K562 (cell line): ENCODE measurements around the gene USP14. TPM values are rescaled to one million over a fixed set of nuclear protein-coding genes. Genes with fewer than 3 reads are reported as not detected.

ENCODE experiments used
- ASH1L ChIP-seq: fragments of 450-650 bp; IDR thresholded peaks from 2 replicates; pipeline ENCODE4 v1.6.1; 2018; ENCODE audit warnings: borderline replicate concordance, mild to moderate bottlenecking, low read depth; ENCODE audit not compliant: partially characterized antibody
- ATF2 ChIP-seq: sonication (generic); formaldehyde crosslinking; IDR thresholded peaks from 2 replicates; pipeline ENCODE4 v1.8.1; 2022; ENCODE audit warnings: missing genetic modification reagents
- CBX8 ChIP-seq: fragments of 200-600 bp; sonication (generic); IDR thresholded peaks from 2 replicates; pipeline ENCODE4 v1.6.1; 2012; ENCODE audit warnings: borderline replicate concordance, mixed run types, low read depth, mild to moderate bottlenecking, moderate library complexity, mixed read lengths, low read length, control low read depth, inconsistent platforms; ENCODE audit not compliant: poor library complexity, severe bottlenecking; ENCODE audit errors: extremely low read depth
- CHD1 ChIP-seq: fragments of 200-600 bp; sonication (generic); IDR thresholded peaks from one replicate; pipeline ENCODE4 v1.6.1; 2012; ENCODE audit warnings: mild to moderate bottlenecking, moderate library complexity, low read length, inconsistent platforms
- DMBX1 ChIP-seq: fragments of 250-450 bp; sonication (Bioruptor Pico); IDR thresholded peaks from 2 replicates; pipeline ENCODE4 v1.8.0; 2022; ENCODE audit warnings: inconsistent platforms, mild to moderate bottlenecking, moderate library complexity, borderline replicate concordance
- ELF4 ChIP-seq: fragments of 450-650 bp; formaldehyde crosslinking; IDR thresholded peaks from 2 replicates; pipeline ENCODE4 v1.4.0; 2022; ENCODE audit warnings: missing genetic modification characterization
- FOXJ3 ChIP-seq: sonication (generic); formaldehyde crosslinking; IDR thresholded peaks from 2 replicates; pipeline ENCODE4 v1.4.0; 2020; ENCODE audit warnings: mild to moderate bottlenecking, missing genetic modification reagents
- HBP1 ChIP-seq: fragments of 450-650 bp; formaldehyde crosslinking; IDR thresholded peaks from 2 replicates; pipeline ENCODE4 v1.4.0; 2022; ENCODE audit warnings: missing genetic modification characterization
- JUND ChIP-seq, 2 experiments: IDR thresholded peaks; 2 replicates in 1 of 2; 3 replicates in 1 of 2; pipeline ENCODE4 v1.6.1; 2011; ENCODE audit warnings: borderline replicate concordance in 2 of 2, low read depth in 2 of 2, low read length in 2 of 2, improper control_type of control experiment in 1 of 2, missing biosample characterization in 1 of 2, missing genetic modification characterization in 1 of 2, missing genetic modification reagents in 1 of 2
- NELFE ChIP-seq: IDR thresholded peaks from 2 replicates; pipeline ENCODE4 v1.6.1; 2011; ENCODE audit warnings: mild to moderate bottlenecking; ENCODE audit not compliant: insufficient read depth, insufficient read length
- SIX5 ChIP-seq, 2 experiments: IDR thresholded peaks; 2 replicates each; pipeline ENCODE4 v1.6.1; 2011; ENCODE audit warnings: low read length in 2 of 2, borderline replicate concordance in 1 of 2, low read depth in 1 of 2, mild to moderate bottlenecking in 1 of 2, moderate library complexity in 1 of 2; ENCODE audit not compliant: insufficient read depth in 1 of 2
- TEAD1 ChIP-seq, 2 experiments: fragments of 450-650 bp in 1 of 2; sonication (generic) in 1 of 2; formaldehyde crosslinking; IDR thresholded peaks; 2 replicates each; pipeline versions ENCODE4 v1.4.0 to v1.8.0; 2020 to 2022; ENCODE audit warnings: mild to moderate bottlenecking in 2 of 2, missing genetic modification reagents in 1 of 2
- ZNF124 ChIP-seq: sonication (generic); formaldehyde crosslinking; IDR thresholded peaks from 2 replicates; pipeline ENCODE4 v1.8.1; 2022; ENCODE audit warnings: missing genetic modification reagents
- ZNF217 ChIP-seq: sonication (generic); formaldehyde crosslinking; IDR thresholded peaks from 2 replicates; pipeline ENCODE4 v1.8.0; 2022; ENCODE audit warnings: mild to moderate bottlenecking, missing genetic modification reagents
- ZNF668 ChIP-seq: fragments of 250-450 bp; sonication (Bioruptor Pico); IDR thresholded peaks from 2 replicates; pipeline ENCODE4 v1.8.0; 2022; ENCODE audit warnings: mild to moderate bottlenecking, inconsistent platforms
- ZNF75A ChIP-seq: fragments of 450-650 bp; formaldehyde crosslinking; IDR thresholded peaks from 2 replicates; pipeline ENCODE4 v1.4.0; 2020; ENCODE audit warnings: mild to moderate bottlenecking
- ZNF780A ChIP-seq: fragments of 250-450 bp; sonication (Bioruptor Pico); IDR thresholded peaks from 2 replicates; pipeline ENCODE4 v1.5.0; 2021; ENCODE audit warnings: mild to moderate bottlenecking
- ZZZ3 ChIP-seq: fragments of 450-650 bp; IDR thresholded peaks from 2 replicates; pipeline ENCODE4 v1.6.1; 2016; ENCODE audit warnings: antibody characterized with exemption, mild to moderate bottlenecking, moderate library complexity
- polyA plus RNA-seq, 8 experiments: library from polyadenylated mRNA; depleted of rRNA in 4 of 8; stranded (reverse) in 5 of 8; unstranded in 3 of 8; fragments of >200 nt; fragmentation: Nextera tagmentation in 2 of 8; fragmentation: Illumina TruSeq in 1 of 8; extraction: Ambion mirVana in 2 of 8; extraction: Trizol in 1 of 8; gene quantifications; 2 replicates each; pipeline versions ENCODE4 v1.2.1 to v1.2.3, GENCODE V29; 2011 to 2014; ENCODE audit warnings: inconsistent platforms in 1 of 8, missing spikeins in 1 of 8
- total RNA-seq, 7 experiments: library from RNA; depleted of rRNA in 6 of 7; stranded (reverse); fragments of >200 nt in 6 of 7; fragmentation: Illumina TruSeq in 2 of 7; extraction: Trizol in 2 of 7; gene quantifications; 2 replicates each; pipeline versions ENCODE4 v1.2.1 to v1.2.3, GENCODE V29; 2011 to 2021; ENCODE audit warnings: low replicate concordance in 1 of 7

The USP14 gene
- total and polyA plus RNA-seq, 9 of the 15 experiments (the other 6 are each of a cell fraction or from before 2014, with no cell fraction given) = 18.7 to 129 (median 40.3) TPM

- TF ChIP-seq ASH1L (peak; percentile 55), TEAD1 (CRISPR knock-in tag; IDR thresholded peaks at IDR 0.05) (peak; percentile 36 to 79; a peak in 1 of 4 replicates), ZNF124 (CRISPR knock-in tag) (peak; percentile 91; the same call in 1 of the 2 replicates), DMBX1 (CRISPR knock-in tag) (peak; percentile 85), CHD1 (no peak), ZNF75A (CRISPR knock-in tag) (no peak), HBP1 (CRISPR knock-in tag) (peak; percentile 49; the same call in 1 of the 2 replicates), JUND (IDR thresholded peaks at IDR 0.05; ENCODE audit: borderline replicate concordance, low read depth, low read length) (peak; percentile 64; the same call in 1 of the 2 replicates), JUND (tag; IDR thresholded peaks at IDR 0.05; ENCODE audit: borderline replicate concordance, low read depth, low read length) (peak; percentile 36; the same call in 1 of the 3 replicates), SIX5 (IDR thresholded peaks at IDR 0.05; ENCODE audit: borderline replicate concordance in 1 of 2, insufficient read depth in 1 of 2, low read depth in 1 of 2, low read length in 2 of 2) (peak; percentile 4 to 24; a peak in 2 of 4 replicates), ZNF780A (CRISPR knock-in tag) (no peak), FOXJ3 (CRISPR knock-in tag) (no peak), ZZZ3 (no peak), ELF4 (CRISPR knock-in tag) (no peak), ZNF668 (CRISPR knock-in tag) (peak; percentile 88), CBX8 (no peak), ZNF217 (CRISPR knock-in tag) (no peak), NELFE (no peak), ATF2 (CRISPR knock-in tag) (peak; percentile 82)
These were observed at the start of gene USP14 (continued) for GRCh38 chr18:158128-159036.
